Activated CD8-positive, alpha-beta memory T cell treated with anti-CD3 and anti-CD28 coated beads for 36 hours (primary cell): ENCODE data around the gene TADA2B. TPM values are rescaled to one million over a fixed set of nuclear protein-coding genes. Genes with fewer than 3 reads are reported as not detected.

Experiments
- CTCF ChIA-PET: fragments of 350-600 bp; sonication (Branson Sonifier 250); formaldehyde crosslinking; loops from one replicate; lab custom pipeline; 2021; ENCODE audit warnings: antibody characterized with exemption; lab: Charles Lee
- POLR2A ChIA-PET: fragments of 350-600 bp; sonication (Branson Sonifier 250); formaldehyde crosslinking; loops from one replicate; lab custom pipeline; 2021; ENCODE audit warnings: antibody characterized with exemption; lab: Charles Lee
- total RNA-seq, 2 experiments: library from RNA; stranded (reverse); gene quantifications; one replicate each; pipeline ENCODE4 v1.2.3, GENCODE V29; 2021

The TADA2B gene
- total RNA-seq, 2 experiments from 2014 or later = 13.7 to 14.0 TPM

GRCh38 chr4:7016086-7016485 is 27.1 kb upstream of the TADA2B start:
- ChIA-PET CTCF (no interaction called here), POLR2A (no interaction called here)

GRCh38 chr4:7016512-7016911 is 26.7 kb upstream of the TADA2B start:
- CTCF ChIA-PET = no interaction called here

GRCh38 chr4:7017446-7018048 is 25.6 kb upstream of the TADA2B start:
- ChIA-PET CTCF (interaction anchor here (0.6 kb wide), 1 partner anchor 240 kb away, joined by 3 read pairs; no protein-coding TSS in a partner anchor), POLR2A (no interaction called here)

More at GRCh38 chr4:7016512-7016911, 26.7 kb upstream of the TADA2B start:
- POLR2A ChIA-PET = no interaction called here

- ChIA-PET POLR2A (no interaction called here), CTCF (interaction anchor here (0.9 kb wide), 1 partner anchor 25 kb away, joined by 3 read pairs; the partner anchor contains the start of gene TADA2B)
These were observed 24.9 kb upstream of the TADA2B start for GRCh38 chr4:7018281-7018680.

- POLR2A ChIA-PET = no interaction called here
- CTCF ChIA-PET = no interaction called here
These were observed 23.8 kb upstream of the TADA2B start for GRCh38 chr4:7019367-7019766.

- CTCF ChIA-PET = no interaction called here
These were observed 22.9 kb upstream of the TADA2B start for GRCh38 chr4:7020290-7020689.

GRCh38 chr4:7020856-7021255 is 22.3 kb upstream of the TADA2B start:
- CTCF ChIA-PET = no interaction called here

More at GRCh38 chr4:7020290-7020689, 22.9 kb upstream of the TADA2B start:
- POLR2A ChIA-PET = no interaction called here

GRCh38 chr4:7021355-7021754 is 21.8 kb upstream of the TADA2B start:
- ChIA-PET CTCF (no interaction called here), POLR2A (no interaction called here)

More at GRCh38 chr4:7020856-7021255, 22.3 kb upstream of the TADA2B start:
- POLR2A ChIA-PET = no interaction called here

GRCh38 chr4:7021930-7022664 is 21.1 kb upstream of the TADA2B start:
- CTCF ChIA-PET = no interaction called here
- POLR2A ChIA-PET = no interaction called here

- POLR2A ChIA-PET = no interaction called here
These were observed 19.7 kb upstream of the TADA2B start for GRCh38 chr4:7023486-7023885.

GRCh38 chr4:7023901-7024300 is 19.3 kb upstream of the TADA2B start:
- CTCF ChIA-PET = no interaction called here
- POLR2A ChIA-PET = no interaction called here

More at GRCh38 chr4:7023486-7023885, 19.7 kb upstream of the TADA2B start:
- CTCF ChIA-PET = no interaction called here

- CTCF ChIA-PET = no interaction called here
These were observed 18.8 kb upstream of the TADA2B start for GRCh38 chr4:7024336-7024890.

GRCh38 chr4:7025040-7025602 is 18.1 kb upstream of the TADA2B start:
- ChIA-PET POLR2A (no interaction called here), CTCF (no interaction called here)

More at GRCh38 chr4:7024336-7024890, 18.8 kb upstream of the TADA2B start:
- POLR2A ChIA-PET = no interaction called here

- ChIA-PET POLR2A (no interaction called here), CTCF (no interaction called here)
These were observed 17.1 kb upstream of the TADA2B start for GRCh38 chr4:7026107-7026506.

GRCh38 chr4:7027284-7027683 is 15.9 kb upstream of the TADA2B start:
- ChIA-PET POLR2A (no interaction called here), CTCF (no interaction called here)

- ChIA-PET CTCF (interaction anchor here (1.7 kb wide), 1 partner anchor 15 kb away, joined by 4 read pairs; the partner anchor contains the start of gene TADA2B), POLR2A (no interaction called here)
These were observed 15.3 kb upstream of the TADA2B start for GRCh38 chr4:7027913-7028312.

GRCh38 chr4:7029212-7029611 is 14.0 kb upstream of the TADA2B start:
- CTCF ChIA-PET = interaction anchor here (0.8 to 1.7 kb wide), 2 partner anchors 14 to 310 kb away, joined by 3 to 4 read pairs; partner anchors contain the start of gene TADA2B
- POLR2A ChIA-PET = no interaction called here

GRCh38 chr4:7029921-7030320 is 13.3 kb upstream of the TADA2B start:
- ChIA-PET POLR2A (interaction anchor here (0.6 kb wide), 1 partner anchor 38 kb away, joined by 3 read pairs; the partner anchor contains the start of gene GRPEL1), CTCF (interaction anchor here (0.8 kb wide), 1 partner anchor 311 kb away, joined by 3 read pairs; no protein-coding TSS in a partner anchor)

GRCh38 chr4:7030856-7031255 is 12.3 kb upstream of the TADA2B start:
- ChIA-PET CTCF (no interaction called here), POLR2A (no interaction called here)
